ENCODE measurements around the gene SCARB1. TPM values are rescaled to one million over a fixed set of nuclear protein-coding genes. Genes with fewer than 3 reads are reported as not detected.

The SCARB1 gene
- total RNA-seq, 1 donor from 2014 or later: 8.6 TPM

GRCh38 chr12:124848621-124849380, 14.9 kb downstream of the SCARB1 start:
- intact Hi-C loops (cut with DNase I): no loop called here
- DNase-seq (ENCODE audit: low spot score): no peak

DNA sequence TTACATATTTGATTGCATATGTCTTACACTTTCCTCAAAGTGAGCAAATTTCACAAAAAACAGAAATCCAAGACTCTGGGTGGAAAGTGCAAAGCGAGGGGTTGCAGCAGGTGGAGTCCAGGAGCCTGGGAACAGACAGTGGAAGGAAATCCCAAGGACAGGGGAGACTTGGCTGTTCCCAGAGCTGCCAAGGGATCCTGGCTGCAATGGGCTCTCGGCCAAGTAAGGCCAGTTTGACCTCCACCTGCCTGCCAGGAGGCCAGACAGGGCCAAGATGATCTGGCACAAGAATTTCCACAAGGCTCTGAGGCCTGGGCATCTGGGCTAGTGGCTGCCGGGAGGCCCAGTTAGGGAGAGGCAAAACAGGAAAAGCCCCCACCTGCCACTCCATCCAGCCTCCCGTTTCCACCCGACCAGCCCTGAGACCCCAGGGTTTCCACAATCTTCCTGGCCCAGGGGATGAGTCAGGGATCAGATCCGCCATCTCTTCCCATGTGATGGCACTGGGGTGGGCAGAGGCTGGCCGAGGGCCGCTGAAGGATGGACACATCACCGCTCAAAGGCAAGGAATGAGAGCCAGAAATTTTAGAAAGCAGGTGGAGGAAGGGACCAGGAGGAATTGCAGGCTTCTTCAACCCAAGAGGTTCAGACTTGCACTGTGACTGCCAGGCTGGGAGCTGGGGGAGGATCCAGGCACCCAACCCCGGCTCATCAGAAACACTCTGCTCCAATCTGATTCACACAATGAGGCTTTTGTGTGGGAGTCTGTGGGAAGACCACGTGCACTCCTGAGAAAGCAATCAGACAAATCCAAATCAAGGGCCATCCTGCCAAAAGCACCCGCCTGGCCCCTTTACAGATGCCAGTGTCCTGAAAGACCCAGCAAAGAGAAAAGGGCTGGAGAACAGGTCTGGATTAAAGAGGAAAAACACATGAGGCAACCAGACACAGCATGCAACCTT, 16.3 kb downstream of the SCARB1 start:
- DNase-seq (ENCODE audit: low spot score): no peak
- intact Hi-C loops (cut with DNase I): no loop called here

- intact Hi-C loops (cut with DNase I): loop anchor here (5.0 kb wide), 1 partner anchor 63 kb away; no protein-coding TSS in a partner anchor
- DNase-seq (ENCODE audit: low spot score): no peak
These were observed 19.0 kb downstream of the SCARB1 start for GRCh38 chr12:124844411-124845397.

DNA sequence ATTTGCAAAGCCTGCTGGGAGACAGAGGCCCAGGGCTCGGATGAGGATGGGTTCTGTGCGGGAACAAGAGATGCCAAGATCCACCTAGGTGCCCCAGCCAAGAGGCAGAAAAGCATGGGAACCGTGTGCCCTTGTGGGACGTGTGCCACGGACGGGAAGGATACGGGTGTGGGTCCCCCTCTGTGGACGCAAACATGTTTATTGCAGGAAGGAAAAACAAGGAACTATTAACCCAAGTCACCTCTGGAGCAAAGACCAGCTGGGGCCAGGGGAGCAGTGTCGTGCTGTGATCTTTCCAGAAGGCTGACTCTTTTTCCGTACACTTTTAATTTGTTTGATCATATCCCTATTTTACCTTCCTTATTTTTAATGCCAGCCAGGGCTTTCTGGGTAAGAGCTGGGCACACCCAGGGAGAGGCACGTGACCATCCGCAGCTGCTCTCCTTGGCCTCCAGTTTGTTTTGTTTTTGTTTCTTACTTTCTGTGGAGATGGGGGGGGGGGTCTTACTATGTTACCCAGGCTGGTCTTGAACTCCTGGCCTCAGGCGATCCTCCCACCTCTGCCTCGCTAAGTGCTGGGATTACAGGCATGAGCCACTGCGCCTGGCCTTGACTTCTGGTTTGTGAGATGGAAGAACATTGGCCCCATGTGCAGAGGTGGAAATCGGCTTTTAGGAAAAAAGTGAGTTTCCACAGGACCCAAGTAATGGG, 20.7 kb downstream of the SCARB1 start:
- no peak for DNase-seq (ENCODE audit: low spot score)
- intact Hi-C loops (cut with DNase I): loop anchor here (5.0 kb wide), 1 partner anchor 64 kb away; no protein-coding TSS in a partner anchor

DNA sequence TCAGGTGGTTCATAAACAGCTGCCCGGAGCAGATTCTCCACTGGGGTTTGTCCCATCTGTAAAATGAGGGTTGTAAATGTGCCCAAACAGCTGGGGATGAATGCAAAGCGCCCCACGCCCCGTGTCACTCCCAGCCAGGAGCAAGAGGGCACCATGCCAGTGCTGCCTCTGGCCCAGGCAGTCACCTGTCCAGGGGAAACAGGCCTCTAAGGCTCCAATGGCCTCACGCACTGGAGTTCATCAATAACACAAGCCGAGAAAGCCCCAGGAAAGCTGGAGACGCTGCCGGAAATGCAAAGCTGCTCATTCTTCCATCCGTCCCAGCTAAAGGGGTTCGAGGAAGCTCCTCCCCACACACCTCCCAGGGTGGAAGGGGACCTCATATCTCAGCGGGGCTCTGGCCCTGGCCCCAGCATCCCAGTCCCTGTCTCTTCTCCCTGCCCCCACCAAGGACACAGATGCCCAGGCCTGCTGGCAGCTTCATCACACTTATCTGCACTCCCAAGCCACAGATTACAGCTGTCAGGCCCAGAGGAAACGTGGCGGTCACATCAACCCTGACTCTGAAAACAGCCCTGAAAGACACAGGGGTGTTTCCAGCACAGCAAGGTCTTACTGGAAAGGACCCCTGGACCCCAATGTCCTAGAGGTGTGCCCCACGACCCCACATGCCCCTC, 21.5 kb downstream of the SCARB1 start:
- intact Hi-C loops (cut with DNase I): loop anchor here (5.0 kb wide), 1 partner anchor 65 kb away; no protein-coding TSS in a partner anchor
- no peak for DNase-seq (ENCODE audit: low spot score)

GRCh38 chr12:124841558-124841945, 22.1 kb downstream of the SCARB1 start:
- DNase-seq (ENCODE audit: low spot score): no peak
- intact Hi-C loops (cut with DNase I): loop anchor here (5.0 kb wide), 1 partner anchor 66 kb away; no protein-coding TSS in a partner anchor

DNA sequence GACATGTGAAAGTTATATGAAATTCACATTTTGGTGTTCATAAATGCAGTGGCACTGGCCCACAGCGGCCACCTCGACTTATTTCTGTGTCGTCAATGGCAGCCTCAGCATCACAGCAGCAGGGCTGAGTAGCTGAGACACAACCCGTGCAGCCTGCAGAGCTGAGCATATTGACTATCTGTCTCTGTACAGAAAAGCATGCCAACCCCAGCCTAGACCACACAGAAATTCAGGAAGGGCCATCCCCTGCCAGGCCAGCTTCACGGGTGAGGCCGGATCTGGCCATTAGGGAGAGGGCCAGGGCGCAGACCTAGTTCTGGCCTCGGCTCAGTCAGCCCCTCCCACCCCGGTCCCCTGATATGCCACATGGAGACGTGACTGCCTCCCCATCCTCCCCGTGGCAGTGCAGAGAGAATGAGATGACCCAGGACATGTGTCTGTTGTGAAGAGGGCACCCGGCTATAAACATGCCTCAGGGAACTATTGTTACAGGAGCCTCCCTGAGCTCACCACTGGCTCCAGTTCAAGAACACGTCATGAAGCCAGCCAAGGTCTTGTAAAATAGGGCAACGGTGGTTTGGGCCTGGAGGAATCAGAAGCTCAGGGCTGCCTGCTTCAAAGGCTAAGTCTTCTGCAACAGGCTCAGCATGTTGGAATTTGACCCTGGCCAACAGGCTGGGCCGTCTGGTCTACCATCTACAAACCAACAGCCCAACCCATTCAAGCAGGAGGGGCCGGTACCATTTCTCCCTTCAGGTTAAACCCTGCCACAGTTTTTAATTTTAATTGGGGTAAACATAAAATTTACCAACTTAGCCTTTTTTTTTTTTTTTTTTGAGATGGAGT, 25.5 kb downstream of the SCARB1 start:
- DNase-seq (ENCODE audit: low spot score): peak; percentile 88
- intact Hi-C loops (cut with DNase I): no loop called here

DNA sequence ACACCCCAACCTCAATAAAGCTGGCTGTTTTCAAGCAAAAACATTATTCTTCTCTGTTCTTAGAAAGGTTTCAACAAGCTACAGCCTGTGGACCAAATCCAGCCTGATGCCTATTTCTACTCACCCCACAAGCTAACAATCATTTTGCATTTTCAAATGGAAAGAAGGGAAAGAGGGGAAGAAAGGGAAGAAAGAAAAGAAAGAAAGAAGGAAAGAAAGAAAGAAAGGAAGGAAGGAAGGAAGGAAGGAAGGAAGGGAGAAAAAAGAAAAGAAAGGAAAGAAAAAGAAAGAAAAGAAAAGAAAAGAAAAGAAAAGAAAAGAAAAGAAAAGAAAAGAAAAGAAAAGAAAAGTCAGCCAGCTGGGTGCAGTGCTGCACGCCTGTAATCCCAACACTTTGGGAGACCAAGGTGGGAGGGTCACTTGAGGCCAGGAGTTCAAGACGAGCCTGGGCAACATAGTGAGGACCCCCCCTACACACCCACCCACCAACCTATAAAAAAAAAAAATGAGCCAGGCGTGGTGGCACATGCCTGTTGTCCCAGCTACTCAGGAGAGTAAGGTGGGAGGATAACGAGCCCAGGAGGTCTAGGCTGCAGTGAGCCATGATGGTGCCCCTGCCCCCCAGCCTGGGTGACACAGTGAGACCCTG, 26.3 kb downstream of the SCARB1 start:
- DNase-seq (ENCODE audit: low spot score): no peak
- intact Hi-C loops (cut with DNase I): no loop called here

GRCh38 chr12:124836759-124837158, 26.9 kb downstream of the SCARB1 start:
- intact Hi-C loops (cut with DNase I): no loop called here
- DNase-seq (ENCODE audit: low spot score): no peak

GRCh38 chr12:124835656-124836410, 27.8 kb downstream of the SCARB1 start:
- DNase-seq (ENCODE audit: low spot score): no peak
- intact Hi-C loops (cut with DNase I): no loop called here

DNA sequence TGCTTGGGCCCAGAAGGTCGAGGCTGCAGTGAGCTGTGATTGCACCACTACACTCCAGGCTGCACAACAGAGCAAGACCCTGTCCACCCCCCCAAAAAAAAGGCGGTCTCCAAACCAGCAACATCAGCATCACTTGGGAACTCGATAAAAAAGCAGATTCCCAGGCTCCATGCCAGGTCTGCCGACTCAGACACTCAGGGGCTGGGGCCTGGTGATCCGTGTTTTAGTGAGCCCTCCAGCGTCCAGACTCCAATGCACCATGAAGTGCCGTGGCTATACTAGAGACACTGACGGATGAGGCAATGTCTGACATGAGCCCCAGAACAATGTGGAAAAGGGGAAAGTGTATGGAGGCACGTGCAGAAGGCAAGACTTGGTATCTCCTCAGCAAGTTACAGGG, 28.8 kb downstream of the SCARB1 start:
- intact Hi-C loops (cut with DNase I): no loop called here
- no peak for DNase-seq (ENCODE audit: low spot score)

DNA sequence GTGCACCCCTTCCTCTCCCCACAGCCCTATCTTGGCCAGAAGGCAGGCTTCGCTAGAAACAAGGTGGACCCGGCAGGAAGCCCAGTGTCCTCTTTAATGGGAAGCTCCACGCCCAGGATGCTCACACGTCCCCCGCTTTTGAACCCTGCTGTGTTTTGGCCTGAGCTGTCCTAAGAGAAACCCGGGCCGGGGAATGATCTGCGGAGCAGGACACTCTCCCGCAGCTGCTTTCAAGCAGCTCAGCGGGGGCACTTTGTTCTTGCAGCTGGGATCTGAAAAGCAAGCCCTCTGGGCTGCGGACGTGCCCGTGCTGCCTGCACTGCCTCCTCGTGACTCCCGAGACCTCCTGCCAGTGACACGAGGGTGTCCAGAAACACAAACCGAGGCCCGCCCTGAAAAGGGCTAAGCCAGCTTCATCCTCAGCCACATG, 30.0 kb downstream of the SCARB1 start:
- intact Hi-C loops (cut with DNase I): no loop called here
- peak; percentile 81 for DNase-seq (ENCODE audit: low spot score)

DNA sequence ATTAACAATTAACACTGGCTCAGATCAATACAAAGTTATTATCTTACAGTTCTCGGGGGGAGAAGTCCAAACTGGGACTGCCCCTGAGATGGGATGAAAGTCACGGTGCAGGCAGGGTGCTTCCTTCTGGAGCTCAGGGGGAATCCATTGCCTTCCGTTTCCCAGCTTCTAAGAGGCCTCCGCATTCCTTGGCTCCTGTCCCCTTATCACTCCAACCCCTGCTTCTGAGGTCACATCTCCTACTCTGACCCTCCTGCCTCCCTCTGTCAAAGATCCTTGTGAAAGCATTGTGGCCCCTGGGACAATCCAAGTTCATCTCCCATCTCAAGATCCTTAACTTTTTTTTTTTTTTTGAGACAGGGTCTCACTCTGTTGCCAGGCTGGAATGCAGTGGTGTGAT, 30.8 kb downstream of the SCARB1 start:
- DNase-seq (ENCODE audit: low spot score): no peak
- intact Hi-C loops (cut with DNase I): no loop called here

GRCh38 chr12:124831590-124831989, 32.1 kb downstream of the SCARB1 start:
- no peak for DNase-seq (ENCODE audit: low spot score)
- intact Hi-C loops (cut with DNase I): no loop called here

DNA sequence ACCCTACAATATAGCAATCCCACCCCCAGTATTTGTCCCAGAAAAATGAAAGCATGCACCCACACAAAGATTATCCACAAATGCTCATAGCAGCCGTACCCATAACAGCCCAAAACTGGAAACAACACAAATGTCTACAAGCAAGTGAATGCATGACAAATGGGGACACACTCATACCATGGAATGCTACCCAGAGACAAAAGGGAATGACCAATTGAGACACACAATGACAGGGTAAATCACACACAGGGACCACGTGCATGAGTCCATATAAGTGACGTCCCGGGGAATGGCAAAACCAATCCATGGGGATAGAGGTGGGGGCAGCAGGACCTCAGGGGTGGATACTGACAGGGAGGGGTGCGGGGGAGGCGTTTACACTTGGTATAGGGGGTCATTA, 33.4 kb downstream of the SCARB1 start:
- no peak for DNase-seq (ENCODE audit: low spot score)
- intact Hi-C loops (cut with DNase I): no loop called here

- intact Hi-C loops (cut with DNase I): no loop called here
These were observed 33.9 kb downstream of the SCARB1 start for GRCh38 chr12:124829708-124830304.

More at GRCh38 chr12:124829708-124830304, 33.9 kb downstream of the SCARB1 start:
- DNase-seq (ENCODE audit: low spot score): no peak

Measured in cardiac septum (tissue), 1 donor.